HG03439 (cell line): Measurements from ENCODE around the gene CAPN8.

ENCODE experiments used
- ATAC-seq: cut with Tn5 transposase; IDR thresholded peaks from one replicate; pipeline ENCODE4 v1.9.1; 2021; ENCODE audit warnings: mild to moderate bottlenecking, moderate library complexity; ENCODE audit not compliant: unreplicated experiment

The CAPN8 gene

GRCh38 chr1:223657978-223658377 is 7.5 kb downstream of the CAPN8 start:
- ATAC-seq: no peak

- ATAC-seq: no peak
These were observed 11.4 kb downstream of the CAPN8 start for GRCh38 chr1:223654083-223654482.

GRCh38 chr1:223653431-223653830 is 12.1 kb downstream of the CAPN8 start:
- no peak for ATAC-seq

- ATAC-seq: no peak
These were observed 12.5 kb downstream of the CAPN8 start for GRCh38 chr1:223653015-223653414.

- no peak for ATAC-seq
These were observed 13.0 kb downstream of the CAPN8 start for GRCh38 chr1:223652436-223652941.

GRCh38 chr1:223651291-223651991 is 14.1 kb downstream of the CAPN8 start:
- no peak for ATAC-seq

- ATAC-seq: no peak
These were observed 15.0 kb downstream of the CAPN8 start for GRCh38 chr1:223650465-223650864.

GRCh38 chr1:223649222-223649621 is 16.3 kb downstream of the CAPN8 start:
- ATAC-seq: no peak

- ATAC-seq: no peak
These were observed 18.3 kb downstream of the CAPN8 start for GRCh38 chr1:223647249-223647648.

- no peak for ATAC-seq
These were observed 19.6 kb downstream of the CAPN8 start for GRCh38 chr1:223645903-223646302.

GRCh38 chr1:223642237-223642636 is 23.3 kb downstream of the CAPN8 start:
- no peak for ATAC-seq

GRCh38 chr1:223641523-223642039 is 23.9 kb downstream of the CAPN8 start:
- no peak for ATAC-seq

- ATAC-seq: no peak
These were observed 26.2 kb downstream of the CAPN8 start for GRCh38 chr1:223639331-223639749.

- ATAC-seq: no peak
These were observed 30.3 kb downstream of the CAPN8 start for GRCh38 chr1:223635236-223635635.

GRCh38 chr1:223634423-223634822 is 31.1 kb downstream of the CAPN8 start:
- no peak for ATAC-seq

GRCh38 chr1:223631956-223632355 is 33.5 kb downstream of the CAPN8 start:
- ATAC-seq: no peak

- ATAC-seq: no peak
These were observed 34.0 kb downstream of the CAPN8 start for GRCh38 chr1:223631473-223631872.

GRCh38 chr1:223629126-223629457 is 36.4 kb downstream of the CAPN8 start:
- ATAC-seq: no peak

GRCh38 chr1:223628233-223629125 is 37.0 kb downstream of the CAPN8 start:
- ATAC-seq: no peak

- no peak for ATAC-seq
These were observed 43.2 kb downstream of the CAPN8 start for GRCh38 chr1:223622132-223622842.

GRCh38 chr1:223621312-223621734 is 44.2 kb downstream of the CAPN8 start:
- peak; percentile 74 for ATAC-seq
